Measurements from ENCODE around the gene LGALS3BP. TPM values are rescaled to one million over a fixed set of nuclear protein-coding genes. Genes with fewer than 3 reads are reported as not detected.

LGALS3BP gene
- total and polyA plus RNA-seq, 2 of the 13 experiments (the other 11 are each of a cell fraction or from before 2014, with no cell fraction given) = 137 to 332 TPM

DNA sequence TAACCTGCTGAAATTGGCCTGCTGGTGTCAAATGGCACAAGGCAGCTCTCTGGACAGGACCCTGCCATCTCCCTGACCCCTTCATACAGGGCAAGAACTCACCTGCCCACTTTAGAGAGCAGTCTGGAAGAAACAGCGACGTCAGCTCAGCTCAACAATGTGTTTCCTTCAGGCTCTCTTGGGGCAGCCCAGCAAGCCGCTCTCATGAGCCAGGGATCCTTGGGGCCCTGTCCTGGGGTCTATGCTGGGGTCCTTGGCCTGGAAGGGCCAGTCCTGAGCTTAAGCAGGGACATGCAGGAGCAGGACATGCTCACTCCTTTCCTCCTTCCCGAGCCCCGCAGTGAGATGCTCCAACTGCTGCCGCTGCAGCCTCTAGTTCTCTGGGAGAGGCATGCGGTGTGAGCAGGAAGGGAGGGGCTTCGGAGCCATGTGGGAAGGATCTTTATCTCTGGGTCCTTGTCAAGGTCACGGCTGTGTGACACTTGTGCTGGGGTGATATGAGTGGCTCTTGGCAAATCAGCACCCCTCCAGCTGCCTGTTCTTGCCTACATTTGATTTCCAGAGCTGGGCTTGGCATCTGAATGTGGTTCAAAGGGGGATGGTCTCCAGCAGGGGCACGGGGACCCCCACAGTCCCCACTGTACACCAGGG lies 47.7 kb upstream of the LGALS3BP start (continued):
- TF ChIP-seq, protein P1, sequence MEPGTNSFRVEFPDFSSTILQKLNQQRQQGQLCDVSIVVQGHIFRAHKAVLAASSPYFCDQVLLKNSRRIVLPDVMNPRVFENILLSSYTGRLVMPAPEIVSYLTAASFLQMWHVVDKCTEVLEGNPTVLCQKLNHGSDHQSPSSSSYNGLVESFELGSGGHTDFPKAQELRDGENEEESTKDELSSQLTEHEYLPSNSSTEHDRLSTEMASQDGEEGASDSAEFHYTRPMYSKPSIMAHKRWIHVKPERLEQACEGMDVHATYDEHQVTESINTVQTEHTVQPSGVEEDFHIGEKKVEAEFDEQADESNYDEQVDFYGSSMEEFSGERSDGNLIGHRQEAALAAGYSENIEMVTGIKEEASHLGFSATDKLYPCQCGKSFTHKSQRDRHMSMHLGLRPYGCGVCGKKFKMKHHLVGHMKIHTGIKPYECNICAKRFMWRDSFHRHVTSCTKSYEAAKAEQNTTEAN (CRISPR knock-in tag; conservative IDR thresholded peaks at IDR 0.05) = no peak; the same call in 1 of the 2 replicates
- TF ChIP-seq ZBTB3 (CRISPR knock-in tag; IDR thresholded peaks at IDR 0.05; ENCODE audit: borderline replicate concordance, low read depth) (no peak), FOXA3 (CRISPR knock-in tag; IDR thresholded peaks at IDR 0.05) (peak; percentile 56), RARA (CRISPR knock-in tag; IDR thresholded peaks at IDR 0.05) (peak; percentile 62; the same call in 1 of the 2 replicates), ZNF263 (CRISPR knock-in tag; IDR thresholded peaks at IDR 0.05) (no peak), SOX5 (CRISPR knock-in tag; IDR thresholded peaks at IDR 0.05; ENCODE audit: borderline replicate concordance) (peak; percentile 70), CHD4 (IDR thresholded peaks at IDR 0.05; ENCODE audit: borderline replicate concordance, low read length) (peak; percentile 89; the same call in 1 of the 2 replicates), BCL6 (CRISPR knock-in tag; IDR thresholded peaks at IDR 0.05) (peak; percentile 48), ZFP90 (CRISPR knock-in tag; IDR thresholded peaks at IDR 0.05; ENCODE audit: borderline replicate concordance) (no peak), ZNF549 (CRISPR knock-in tag; IDR thresholded peaks at IDR 0.05) (no peak), TOE1 (CRISPR knock-in tag; IDR thresholded peaks at IDR 0.05) (no peak), ZSCAN22 (CRISPR knock-in tag; IDR thresholded peaks at IDR 0.05) (no peak), ZNF383 (CRISPR knock-in tag; IDR thresholded peaks at IDR 0.05; ENCODE audit: borderline replicate concordance) (no peak), ZMYM4 (CRISPR knock-in tag; IDR thresholded peaks at IDR 0.05) (no peak), ZNF761 (CRISPR knock-in tag; conservative IDR thresholded peaks at IDR 0.05) (no peak), SMARCE1 (IDR thresholded peaks at IDR 0.05; ENCODE audit: borderline replicate concordance) (no peak), ATF7 (IDR thresholded peaks at IDR 0.05) (no peak), ATF7 (CRISPR knock-in tag; IDR thresholded peaks at IDR 0.05) (no peak)
- TF ChIP-seq, protein P2, sequence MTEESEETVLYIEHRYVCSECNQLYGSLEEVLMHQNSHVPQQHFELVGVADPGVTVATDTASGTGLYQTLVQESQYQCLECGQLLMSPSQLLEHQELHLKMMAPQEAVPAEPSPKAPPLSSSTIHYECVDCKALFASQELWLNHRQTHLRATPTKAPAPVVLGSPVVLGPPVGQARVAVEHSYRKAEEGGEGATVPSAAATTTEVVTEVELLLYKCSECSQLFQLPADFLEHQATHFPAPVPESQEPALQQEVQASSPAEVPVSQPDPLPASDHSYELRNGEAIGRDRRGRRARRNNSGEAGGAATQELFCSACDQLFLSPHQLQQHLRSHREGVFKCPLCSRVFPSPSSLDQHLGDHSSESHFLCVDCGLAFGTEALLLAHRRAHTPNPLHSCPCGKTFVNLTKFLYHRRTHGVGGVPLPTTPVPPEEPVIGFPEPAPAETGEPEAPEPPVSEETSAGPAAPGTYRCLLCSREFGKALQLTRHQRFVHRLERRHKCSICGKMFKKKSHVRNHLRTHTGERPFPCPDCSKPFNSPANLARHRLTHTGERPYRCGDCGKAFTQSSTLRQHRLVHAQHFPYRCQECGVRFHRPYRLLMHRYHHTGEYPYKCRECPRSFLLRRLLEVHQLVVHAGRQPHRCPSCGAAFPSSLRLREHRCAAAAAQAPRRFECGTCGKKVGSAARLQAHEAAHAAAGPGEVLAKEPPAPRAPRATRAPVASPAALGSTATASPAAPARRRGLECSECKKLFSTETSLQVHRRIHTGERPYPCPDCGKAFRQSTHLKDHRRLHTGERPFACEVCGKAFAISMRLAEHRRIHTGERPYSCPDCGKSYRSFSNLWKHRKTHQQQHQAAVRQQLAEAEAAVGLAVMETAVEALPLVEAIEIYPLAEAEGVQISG (CRISPR knock-in tag; IDR thresholded peaks at IDR 0.05) = no peak
- TF ChIP-seq, protein P3, sequence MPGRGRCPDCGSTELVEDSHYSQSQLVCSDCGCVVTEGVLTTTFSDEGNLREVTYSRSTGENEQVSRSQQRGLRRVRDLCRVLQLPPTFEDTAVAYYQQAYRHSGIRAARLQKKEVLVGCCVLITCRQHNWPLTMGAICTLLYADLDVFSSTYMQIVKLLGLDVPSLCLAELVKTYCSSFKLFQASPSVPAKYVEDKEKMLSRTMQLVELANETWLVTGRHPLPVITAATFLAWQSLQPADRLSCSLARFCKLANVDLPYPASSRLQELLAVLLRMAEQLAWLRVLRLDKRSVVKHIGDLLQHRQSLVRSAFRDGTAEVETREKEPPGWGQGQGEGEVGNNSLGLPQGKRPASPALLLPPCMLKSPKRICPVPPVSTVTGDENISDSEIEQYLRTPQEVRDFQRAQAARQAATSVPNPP (CRISPR knock-in tag; IDR thresholded peaks at IDR 0.05) = no peak
- TF ChIP-seq, protein P4, sequence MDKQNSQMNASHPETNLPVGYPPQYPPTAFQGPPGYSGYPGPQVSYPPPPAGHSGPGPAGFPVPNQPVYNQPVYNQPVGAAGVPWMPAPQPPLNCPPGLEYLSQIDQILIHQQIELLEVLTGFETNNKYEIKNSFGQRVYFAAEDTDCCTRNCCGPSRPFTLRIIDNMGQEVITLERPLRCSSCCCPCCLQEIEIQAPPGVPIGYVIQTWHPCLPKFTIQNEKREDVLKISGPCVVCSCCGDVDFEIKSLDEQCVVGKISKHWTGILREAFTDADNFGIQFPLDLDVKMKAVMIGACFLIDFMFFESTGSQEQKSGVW (CRISPR knock-in tag; IDR thresholded peaks at IDR 0.05; ENCODE audit: borderline replicate concordance) = no peak
- TF ChIP-seq, protein P5, sequence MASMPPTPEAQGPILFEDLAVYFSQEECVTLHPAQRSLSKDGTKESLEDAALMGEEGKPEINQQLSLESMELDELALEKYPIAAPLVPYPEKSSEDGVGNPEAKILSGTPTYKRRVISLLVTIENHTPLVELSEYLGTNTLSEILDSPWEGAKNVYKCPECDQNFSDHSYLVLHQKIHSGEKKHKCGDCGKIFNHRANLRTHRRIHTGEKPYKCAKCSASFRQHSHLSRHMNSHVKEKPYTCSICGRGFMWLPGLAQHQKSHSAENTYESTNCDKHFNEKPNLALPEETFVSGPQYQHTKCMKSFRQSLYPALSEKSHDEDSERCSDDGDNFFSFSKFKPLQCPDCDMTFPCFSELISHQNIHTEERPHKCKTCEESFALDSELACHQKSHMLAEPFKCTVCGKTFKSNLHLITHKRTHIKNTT (CRISPR knock-in tag; IDR thresholded peaks at IDR 0.05) = no peak
- TF ChIP-seq, protein P6, sequence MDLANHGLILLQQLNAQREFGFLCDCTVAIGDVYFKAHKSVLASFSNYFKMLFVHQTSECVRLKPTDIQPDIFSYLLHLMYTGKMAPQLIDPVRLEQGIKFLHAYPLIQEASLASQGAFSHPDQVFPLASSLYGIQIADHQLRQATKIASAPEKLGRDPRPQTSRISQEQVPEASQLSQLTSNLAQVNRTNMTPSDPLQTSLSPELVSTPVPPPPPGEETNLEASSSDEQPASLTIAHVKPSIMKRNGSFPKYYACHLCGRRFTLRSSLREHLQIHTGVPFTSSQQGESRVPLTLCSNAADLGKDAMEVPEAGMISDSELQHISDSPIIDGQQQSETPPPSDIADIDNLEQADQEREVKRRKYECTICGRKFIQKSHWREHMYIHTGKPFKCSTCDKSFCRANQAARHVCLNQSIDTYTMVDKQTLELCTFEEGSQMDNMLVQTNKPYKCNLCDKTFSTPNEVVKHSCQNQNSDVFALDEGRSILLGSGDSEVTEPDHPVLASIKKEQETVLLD (CRISPR knock-in tag; IDR thresholded peaks at IDR 0.05; ENCODE audit: low read depth) = no peak

Measured in HepG2 (cell line).